CD4-positive, alpha-beta T cell treated with Interleukin-1 beta for 1 hour (primary cell): ENCODE results near the gene APEX1.
A peak's percentile ranks its signal among the peaks of the same experiment; 100 is the strongest.

Experiments used
- DNase-seq, 2 donors: peaks; one replicate each; pipeline ENCODE4 v3.0.0-alpha.2; 2020 to 2022

APEX1 gene

DNA sequence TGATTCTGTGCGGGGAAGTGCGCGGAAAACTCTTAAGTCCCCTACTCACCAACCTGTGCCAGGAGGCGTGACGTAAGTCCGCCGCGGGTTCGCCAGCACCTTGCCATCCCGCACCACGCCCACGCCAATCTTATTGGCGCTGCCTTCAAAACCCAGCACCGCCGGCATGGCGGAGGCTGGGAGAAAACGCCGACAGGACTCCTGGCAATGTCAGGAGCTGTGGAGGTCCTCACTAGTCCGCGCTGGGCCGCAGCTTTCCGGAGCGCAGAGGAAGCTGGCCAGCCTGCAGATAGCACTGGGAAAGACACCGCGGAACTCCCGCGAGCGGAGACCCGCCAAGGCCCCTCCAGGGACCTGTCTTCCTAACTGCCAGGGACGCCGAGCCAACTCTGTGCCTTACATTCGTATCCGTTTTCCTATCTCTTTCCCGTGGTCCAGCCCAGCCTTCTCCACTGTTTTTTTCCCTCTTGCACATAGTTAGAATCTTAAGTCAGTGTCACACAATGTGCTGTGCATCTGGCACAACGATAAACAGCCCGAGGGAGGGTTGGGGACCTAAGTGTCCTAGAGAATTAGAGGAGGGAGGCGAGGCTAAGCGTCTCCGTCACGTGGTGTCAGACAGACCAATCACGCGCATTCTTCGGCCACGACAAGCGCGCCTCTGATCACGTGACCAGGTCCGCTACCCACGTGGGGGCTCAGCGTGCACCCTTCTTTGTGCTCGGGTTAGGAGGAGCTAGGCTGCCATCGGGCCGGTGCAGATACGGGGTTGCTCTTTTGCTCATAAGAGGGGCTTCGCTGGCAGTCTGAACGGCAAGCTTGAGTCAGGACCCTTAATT is at the start of gene APEX1, which contains the start of gene OSGEP:
APEX1 (plus strand) TSS at position 711 of the 839 bp plus-strand sequence. CDS start 420 bp downstream, outside the sequence.
OSGEP (minus strand) TSS at position 297 of the 839 bp plus-strand sequence; CDS start at position 168, 129 bp downstream.
- DNase-seq, result peak; percentile 98

DNA sequence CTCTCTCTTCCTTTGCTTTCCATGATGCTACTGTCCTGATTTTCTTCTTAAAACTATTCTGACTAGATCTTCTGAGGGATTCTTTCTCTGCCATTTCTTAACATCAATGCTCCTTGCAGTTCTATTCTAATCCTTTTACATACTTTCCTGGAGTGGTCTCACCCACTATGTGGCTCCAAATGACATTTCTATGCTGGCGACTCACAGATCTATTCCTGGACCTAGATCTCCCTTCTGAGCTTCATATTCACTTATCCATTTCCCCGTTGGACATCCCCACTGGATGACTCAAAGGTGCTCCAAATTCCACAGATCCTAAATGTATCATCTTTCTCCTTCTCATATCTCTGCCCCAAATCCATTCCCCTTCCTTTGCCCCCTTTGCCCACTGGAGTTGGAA is 45.8 kb upstream of the APEX1 start:
- DNase-seq, result no peak

DNA sequence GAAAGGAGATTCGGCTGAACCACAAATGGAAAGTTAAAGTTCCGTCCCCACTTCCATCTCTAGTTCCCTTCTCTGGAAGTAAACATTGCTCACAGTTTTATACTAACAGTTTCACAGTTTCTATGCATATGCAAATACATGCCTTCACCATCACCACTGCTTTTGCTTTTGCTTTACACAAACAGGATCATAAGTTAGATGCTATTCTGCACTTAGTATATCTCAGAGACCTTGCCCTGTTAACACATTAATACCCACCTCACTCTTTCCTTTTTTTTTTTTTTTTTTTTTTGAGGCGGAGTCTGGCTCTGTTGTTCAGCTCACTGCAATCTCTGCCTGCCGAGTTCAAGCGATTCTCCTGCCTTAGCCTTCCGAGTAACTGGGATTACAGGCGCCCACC is 42.6 kb upstream of the APEX1 start:
- peak in 1 of 2 donors; percentile 41 for DNase-seq

DNA sequence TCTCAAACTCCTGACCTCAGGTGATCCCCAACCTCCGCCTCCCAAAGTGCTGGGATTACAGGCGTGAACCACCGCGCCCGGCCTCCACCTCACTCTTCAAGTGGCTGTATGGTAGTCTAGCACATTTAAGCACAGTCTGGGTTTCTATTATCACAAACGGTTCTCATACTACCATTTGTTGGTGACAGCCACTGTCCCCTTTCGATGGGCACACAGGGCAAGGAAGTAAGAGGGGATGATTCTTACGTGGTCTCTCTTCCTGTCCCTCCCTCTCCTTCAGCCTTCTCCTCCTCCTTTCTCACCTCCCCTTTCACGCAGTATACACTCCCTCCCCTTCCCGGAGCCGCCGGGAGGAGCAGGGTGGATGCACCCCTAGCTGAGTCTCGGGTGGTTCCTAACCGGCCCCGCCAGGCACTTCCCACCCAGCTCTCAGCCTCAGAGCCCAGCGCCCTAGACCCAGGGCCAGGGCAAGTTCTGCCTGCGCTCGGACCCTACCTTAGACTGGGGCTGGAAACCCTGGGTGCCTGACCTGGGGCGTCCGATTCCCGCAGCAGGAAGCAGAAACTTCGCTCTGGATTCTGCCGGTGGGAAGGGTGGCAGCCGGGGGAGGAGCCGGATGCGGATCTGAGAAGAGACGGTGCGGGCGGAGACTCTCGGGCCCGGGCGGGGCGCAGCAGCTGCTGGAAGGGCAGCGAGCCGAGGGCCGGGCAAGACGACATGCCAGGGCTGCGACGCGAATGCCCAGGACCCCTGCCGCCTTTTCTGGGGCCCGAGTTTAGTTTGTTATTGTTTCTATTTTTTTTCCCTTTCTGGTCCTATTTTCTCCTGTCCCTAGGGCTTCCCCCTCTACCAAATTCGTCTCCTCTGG is 41.9 kb upstream of the APEX1 start, which contains the start of gene TEP1:
TEP1 (minus strand) TSS at position 626 of the 868 bp plus-strand sequence. CDS start 5,062 bp downstream, outside the sequence.
- DNase-seq, result peak; percentile 67 to 69

- DNase-seq, result peak in 1 of 2 donors; percentile 39
Observed at GRCh38 chr14:20413744-20414082, 41.3 kb upstream of the APEX1 start.

DNA sequence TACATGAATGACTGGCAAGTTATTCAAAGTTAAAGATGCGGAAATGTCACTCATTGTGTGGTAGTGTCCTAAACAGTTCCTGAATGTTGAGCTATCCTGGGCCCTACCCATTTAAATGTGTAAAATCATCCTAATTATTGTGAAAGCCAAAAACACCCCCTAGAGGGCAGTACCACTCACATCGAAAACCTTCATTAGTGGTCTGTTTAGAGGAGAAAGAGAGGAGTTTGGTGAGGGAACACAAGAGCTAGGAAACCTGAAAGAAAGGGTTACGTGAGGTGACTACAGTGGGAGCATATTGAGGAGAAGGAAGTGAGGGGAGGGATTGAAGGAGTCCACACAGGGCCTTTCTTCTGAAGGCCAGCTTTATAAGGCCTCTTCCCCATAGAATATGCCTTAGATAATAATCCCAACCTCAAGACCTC is 39.2 kb upstream of the APEX1 start:
- peak; percentile 46 to 71 for DNase-seq

GRCh38 chr14:20416223-20416622 is 38.8 kb upstream of the APEX1 start:
- no peak for DNase-seq

GRCh38 chr14:20417250-20418186 is 37.5 kb upstream of the APEX1 start:
- DNase-seq, result no peak

DNA sequence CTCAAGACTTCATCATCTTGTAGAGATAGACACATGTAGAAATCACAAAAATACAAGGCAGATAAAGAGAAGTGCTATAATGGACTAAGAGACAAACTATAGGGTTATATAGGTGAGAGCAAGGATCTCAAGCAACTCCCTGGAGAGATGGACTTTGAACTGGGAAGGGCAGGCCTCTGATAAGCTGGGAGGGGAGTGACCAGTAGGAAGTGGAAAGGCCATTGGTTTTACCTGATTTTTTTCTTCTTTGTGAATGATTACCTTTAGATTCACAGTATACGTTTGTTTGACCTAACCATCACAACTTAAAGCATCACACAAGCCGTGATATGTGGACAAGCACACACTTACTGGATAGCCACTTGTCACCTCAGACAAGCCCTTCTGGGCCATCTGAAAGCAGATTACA is 36.5 kb upstream of the APEX1 start:
- DNase-seq, result no peak

GRCh38 chr14:20419419-20419818 is 35.6 kb upstream of the APEX1 start:
- no peak for DNase-seq

GRCh38 chr14:20421267-20421666 is 33.8 kb upstream of the APEX1 start:
- DNase-seq, result no peak

- no peak for DNase-seq
Observed at GRCh38 chr14:20422886-20423285, 32.1 kb upstream of the APEX1 start.

- DNase-seq, result no peak
Observed at GRCh38 chr14:20424851-20425250, 30.2 kb upstream of the APEX1 start.

DNA sequence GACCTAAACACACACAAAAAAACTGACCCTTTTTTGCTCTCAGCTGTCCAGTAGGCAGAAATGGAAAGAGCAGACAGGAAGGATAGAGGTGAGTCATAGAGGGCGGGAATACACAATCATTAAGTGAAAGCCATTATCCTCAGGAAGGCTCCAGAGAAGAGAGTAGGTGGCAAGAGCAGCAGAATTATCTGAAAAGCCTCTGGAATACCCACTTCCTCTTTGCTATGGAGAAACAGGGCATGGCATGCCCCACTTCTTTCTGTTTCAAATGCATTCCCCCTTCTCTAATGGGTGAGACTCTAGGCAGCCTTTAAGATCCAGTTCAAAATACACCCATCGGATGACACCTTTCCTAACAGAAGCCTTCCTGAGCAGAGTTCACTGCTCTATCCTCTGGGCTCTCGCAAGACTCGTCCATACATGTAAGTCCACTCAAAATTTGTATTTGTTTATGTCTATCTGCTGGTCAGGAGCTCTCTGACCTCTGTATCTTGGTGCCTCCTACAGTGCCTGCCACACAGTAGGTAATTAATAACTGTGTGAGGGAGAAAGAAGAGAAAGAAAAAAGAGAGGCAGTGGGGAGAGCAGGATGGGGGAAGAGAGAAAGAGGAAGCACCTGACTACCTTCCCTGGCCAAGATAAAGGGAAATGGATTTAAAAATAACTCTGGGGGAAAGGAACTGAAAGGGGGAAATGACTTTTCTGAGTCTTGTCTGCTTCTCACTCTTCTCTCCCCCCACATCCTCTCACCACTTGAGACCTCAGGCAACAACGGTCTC is 27.6 kb upstream of the APEX1 start:
- no peak for DNase-seq

DNA sequence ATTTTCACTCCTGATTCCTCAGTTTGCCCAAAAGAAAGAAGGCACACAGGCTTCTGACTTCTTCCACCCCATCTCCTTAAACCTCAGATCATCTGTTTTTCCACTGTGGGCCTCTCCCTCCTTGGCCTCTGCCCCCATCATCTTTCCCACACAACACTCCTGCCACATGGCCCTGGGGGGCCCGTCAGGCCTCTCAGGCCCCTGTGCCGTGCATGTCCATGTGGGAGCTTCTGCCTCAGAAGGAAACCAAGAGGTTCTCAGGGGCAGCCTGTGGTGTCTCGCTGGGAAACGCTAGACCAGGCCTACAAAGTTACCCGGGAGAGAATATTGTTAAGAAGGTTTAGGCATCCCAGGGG is 27.0 kb upstream of the APEX1 start:
- DNase-seq, result no peak

DNA sequence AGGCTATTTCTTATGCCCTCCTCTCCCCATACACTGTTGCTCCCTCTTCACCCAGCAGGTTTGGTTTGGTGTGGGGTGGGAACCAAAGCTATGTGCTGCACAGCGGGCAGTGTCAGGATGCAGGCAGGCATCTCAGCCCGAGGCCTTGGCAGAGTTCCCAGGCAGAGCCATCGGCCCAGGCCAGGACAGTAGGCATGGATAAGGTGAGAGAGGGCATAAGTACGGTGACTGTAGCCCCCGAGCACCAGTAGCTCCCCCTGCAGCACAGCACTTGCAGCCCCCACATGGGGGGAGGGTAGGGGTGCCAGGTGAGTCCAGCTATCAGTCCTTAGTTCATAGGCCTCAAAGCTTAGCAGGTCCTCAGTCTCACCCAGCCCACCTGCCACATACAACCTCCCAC is 26.2 kb upstream of the APEX1 start:
- no peak for DNase-seq

DNA sequence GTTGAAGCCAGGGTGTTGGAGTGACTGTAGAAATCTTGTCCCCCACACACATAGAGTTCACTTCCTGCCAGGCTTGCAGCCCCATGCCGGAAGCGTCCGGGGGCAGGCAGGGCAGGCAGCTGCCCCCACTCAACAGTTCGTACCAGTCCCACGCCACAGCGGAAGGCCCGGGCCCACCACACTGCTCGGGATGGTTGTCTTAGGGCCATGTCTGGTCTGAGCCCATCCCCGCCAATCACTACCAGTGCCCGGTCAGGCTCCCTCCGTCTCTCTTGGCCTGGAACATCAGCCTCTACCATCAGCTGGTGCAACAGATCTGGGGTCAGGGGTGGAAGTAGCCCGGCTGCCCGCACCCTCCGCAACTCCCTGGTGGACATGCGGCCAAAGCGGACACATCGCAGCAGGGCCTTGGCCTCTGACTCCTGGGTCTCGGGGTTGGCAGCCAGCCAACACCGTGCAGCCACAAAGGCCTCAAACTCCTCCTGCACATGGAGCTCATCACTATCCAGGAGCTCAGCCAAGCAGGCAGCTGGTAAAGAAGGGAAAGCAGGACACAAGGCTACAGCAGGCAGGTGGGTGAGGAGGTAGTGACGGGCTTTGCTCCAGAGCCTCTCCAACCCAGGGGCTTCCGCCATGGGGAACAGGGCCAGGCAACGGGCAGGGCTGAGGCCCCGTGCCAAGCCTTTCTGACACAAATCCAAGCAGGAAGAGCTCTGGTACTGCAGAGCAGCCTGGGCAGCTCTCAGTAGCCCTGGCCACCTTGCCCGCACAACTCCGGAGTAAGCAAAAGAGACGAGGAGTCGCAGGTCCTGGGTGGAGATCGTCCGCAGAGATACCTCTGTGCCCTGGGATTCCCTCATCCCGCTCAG is 25.0 kb upstream of the APEX1 start:
- DNase-seq, result no peak

DNA sequence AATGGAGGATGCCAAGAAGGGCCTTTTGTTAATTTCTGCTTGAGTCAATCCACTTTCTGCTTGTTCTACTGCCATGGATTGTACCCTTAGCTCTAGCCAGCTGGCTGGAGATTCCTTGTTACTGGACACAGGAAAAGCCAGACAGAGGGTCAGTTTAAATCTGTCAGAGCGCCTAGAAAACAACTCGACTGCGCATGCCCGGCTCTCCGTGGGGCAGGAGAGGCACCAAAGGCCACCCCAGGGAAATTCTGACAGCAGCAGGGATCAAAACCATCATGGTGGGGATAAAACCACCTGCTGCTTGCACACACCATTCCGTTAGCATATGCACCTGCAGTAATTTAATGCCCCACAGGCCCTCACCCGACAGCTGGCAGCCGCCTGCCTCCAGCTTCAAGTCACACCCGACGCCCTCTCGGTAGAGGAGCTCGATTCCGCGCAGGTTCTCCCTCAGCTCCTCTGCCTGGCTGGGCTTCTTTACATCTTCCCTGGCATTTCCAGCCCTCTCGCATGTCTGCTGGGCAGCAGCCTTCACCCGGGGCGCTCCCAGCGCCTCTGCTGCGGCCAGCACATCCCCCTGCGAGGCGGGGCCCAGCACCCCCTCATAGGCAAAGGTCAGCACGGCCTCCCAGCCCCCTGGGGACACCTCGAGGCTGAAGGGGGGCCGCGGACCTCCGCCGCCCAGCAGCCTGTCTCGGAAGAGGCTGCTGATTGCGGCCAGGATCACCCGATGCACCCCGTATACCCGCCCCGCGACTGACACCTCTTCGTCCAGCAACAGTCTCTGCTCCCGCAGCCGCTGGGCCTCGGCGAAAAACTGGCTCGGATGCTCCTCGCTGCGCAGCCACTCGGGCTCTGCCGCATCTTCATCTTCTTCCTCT is 20.1 kb upstream of the APEX1 start:
- DNase-seq, result no peak

GRCh38 chr14:20435582-20436362 is 19.3 kb upstream of the APEX1 start, which contains the start of gene KLHL33:
KLHL33 (minus strand) TSS chr14:20436166; CDS start chr14:20435811, 355 bp downstream.
- no peak for DNase-seq
